Dermis microvascular lymphatic vessel endothelial cell (primary cell): Measurements from ENCODE around the gene ATRAID. TPM values are rescaled to one million over a fixed set of nuclear protein-coding genes. Genes with fewer than 3 reads are reported as not detected.
"Not testable (repeated sequence)": the region's sequence is repeated elsewhere in the genome, so short reads cannot be mapped to it uniquely, and the experiment has no call there.

Experiments used
- DNase-seq, 2 donors: peaks; one replicate each; pipeline versions ENCODE4 v3.0.0 to v3.0.0-alpha.2; 2010; ENCODE audit warnings: low read depth in 2 of 2
- total RNA-seq: library from RNA; depleted of rRNA; stranded (reverse); fragments of >200 nt; gene quantifications from 2 replicates; pipeline ENCODE4 v1.2.1, GENCODE V29; 2014

The ATRAID gene
- total RNA-seq, 1 donor from 2014 or later, result 103 TPM

GRCh38 chr2:27194538-27195354 lies 17.1 kb upstream of the ATRAID start:
- DNase-seq, result no peak

- not testable (repeated sequence) for DNase-seq
Measured at GRCh38 chr2:27195799-27196198, 16.0 kb upstream of the ATRAID start.

DNA sequence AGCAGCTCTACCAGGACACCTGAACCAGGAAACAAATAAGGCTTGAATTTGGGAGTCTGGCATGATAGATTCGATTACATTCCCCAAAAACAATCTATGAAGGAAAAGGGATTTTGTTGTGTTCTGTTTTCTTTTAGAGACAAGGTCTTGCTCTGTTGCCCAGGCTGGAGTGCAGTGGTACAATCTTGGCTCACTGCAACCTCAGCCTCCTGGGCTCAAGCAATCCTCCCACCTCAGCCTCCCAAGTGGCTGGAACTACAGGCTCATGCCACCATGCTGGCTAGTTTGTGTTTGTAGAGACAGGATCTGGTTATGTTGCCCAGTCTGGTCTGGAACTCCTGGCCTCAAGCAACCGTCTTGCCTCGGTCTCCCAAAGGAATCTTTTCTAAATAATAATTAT lies 13.8 kb upstream of the ATRAID start:
- not testable (repeated sequence) for DNase-seq

DNA sequence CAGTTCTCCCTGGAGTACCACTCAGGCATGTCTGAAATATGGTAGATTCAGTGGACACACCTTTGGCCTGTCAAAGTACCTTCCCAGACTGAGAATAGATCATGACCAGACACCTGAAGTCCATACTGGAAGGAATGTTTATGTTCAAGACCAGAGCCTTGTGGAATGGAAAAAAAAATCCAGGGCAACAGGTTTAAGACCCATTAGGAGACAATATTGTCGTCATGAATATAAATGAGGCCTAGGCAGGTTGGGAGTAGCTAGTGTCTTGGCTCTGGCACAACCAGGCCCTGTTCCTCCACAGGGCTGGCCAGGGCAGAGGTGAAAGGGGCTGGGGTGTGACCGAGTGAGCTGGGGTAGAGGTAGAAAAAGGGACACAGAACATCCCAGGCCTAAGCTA lies 13.2 kb upstream of the ATRAID start:
- no peak for DNase-seq

DNA sequence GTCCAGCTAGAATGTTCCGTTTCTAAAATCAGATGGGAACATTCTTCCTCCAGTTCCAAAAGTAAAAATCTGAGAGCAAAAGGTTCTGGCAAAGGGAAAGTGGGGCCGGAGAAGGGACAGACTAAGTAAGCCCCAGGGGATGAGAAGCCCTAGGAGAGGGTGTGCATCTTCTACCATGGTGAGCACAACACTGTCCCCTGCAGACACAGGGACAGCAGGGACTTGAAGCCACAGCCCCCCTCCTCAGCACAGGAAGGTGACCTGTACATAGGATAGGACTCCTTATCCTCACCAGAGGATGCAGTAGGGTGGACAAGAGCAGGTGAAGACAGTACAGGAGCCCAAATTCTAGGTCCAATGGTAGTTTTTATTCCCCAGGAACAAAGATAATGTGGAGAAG lies 12.6 kb upstream of the ATRAID start:
- DNase-seq, result no peak

DNA sequence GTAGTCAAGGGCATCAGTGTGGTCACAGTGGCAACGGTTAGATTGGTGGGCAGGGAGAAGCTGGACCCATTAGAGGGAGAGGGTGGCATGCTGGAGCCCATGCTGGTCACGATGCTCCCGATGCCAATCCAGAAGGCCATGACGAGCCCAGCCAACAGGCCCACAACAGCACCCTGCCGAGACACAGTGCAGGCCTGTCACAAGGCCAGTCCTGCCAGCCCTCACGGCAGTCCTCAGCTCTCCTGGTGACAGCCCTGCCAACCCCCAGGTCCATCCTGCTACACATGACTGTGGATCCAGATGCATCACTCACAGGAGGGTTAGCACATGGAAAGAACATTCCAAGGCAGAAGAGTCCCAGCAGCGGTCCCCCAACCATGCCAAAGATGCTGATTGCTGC lies 10.2 kb upstream of the ATRAID start:
- DNase-seq, result no peak

- peak in 1 of 2 donors; percentile 12 for DNase-seq
Measured at GRCh38 chr2:27202854-27203253, 9.0 kb upstream of the ATRAID start.

GRCh38 chr2:27203741-27204140 lies 8.1 kb upstream of the ATRAID start:
- no peak for DNase-seq

DNA sequence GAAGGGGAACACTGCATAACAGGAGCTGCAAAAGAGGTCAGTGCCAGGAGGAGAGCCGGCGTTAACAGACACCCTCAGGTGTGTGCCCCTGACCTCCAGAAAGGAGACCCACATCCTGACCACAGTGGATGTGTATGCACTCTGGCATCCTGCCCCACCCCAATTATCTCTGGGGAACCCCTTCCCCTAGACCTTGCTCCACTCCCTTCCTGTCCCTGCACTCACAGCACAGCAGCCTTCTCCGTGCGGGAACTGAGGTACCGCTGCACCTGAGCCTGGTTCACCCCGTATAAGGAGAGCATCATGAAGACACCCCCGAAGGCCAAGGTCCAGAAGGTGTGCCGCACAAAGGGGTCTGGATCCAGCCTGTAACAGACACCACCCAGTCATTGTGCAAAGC lies 7.3 kb upstream of the ATRAID start:
- DNase-seq, result no peak

DNA sequence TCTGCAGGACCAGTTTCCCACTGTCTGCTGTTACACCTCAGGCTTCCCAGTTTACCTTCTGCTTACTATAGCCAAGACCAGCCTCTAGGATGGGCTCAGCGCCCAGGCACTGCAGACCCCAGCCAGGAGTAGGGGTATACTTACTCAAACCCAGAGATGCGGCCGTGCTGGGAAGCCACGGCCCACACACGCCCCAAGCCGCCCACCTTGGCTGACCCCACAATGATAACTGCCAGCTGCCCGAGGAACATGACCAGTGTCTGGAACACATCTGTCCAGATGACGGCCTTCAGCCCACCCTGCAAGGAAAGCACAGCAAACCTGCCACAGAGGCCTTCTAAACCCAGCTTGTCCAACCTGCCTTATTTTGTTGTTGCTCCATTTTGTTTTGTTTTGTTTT lies 6.6 kb upstream of the ATRAID start:
- DNase-seq, result no peak

DNA sequence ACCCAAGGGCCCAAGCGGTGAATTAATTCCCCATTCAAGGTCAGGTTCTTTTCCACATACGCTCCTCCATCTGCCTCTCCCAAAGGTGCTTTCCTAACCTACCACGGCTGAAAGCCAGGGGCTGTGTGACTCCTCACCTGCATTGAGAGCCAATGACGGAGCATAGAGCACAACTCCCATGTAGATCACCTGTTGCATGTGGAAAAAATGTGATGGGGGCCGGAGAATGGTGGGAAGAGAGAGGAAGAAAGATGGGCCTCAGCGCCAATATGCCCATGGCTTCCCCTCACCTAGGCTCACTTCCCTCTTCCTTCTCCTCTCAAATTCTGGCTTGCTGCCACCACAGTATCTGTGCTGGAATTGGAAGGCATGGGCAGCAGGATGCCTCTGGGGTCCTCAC lies 5.5 kb upstream of the ATRAID start:
- DNase-seq, result no peak

DNA sequence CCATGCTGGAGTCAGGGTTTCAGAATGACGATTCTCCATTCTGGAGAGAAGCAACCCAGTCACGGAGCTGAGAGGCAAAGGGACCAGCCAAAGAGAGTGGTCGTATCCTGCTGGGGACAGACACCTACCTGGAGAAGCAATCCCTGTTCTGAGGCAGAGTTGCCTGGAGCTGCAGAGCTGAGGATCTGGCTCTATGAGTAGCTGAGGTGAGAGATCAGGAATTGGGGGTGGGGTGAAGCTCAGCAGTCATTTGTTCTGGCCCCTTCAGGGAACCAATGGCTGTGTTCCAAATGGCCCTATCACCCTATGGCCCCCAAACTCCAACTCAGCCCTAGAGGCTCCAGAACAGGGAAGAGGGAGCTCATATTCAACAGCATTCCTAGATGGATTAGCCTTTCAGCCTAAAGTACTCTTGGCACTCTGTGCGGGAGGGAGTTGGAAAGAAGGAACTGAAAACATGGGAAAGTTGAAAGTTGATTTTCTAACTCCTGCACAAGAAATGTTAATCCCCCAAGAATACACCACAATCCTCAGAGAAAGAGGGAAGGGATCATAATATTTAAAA lies 3.3 kb upstream of the ATRAID start:
- DNase-seq, result no peak

DNA sequence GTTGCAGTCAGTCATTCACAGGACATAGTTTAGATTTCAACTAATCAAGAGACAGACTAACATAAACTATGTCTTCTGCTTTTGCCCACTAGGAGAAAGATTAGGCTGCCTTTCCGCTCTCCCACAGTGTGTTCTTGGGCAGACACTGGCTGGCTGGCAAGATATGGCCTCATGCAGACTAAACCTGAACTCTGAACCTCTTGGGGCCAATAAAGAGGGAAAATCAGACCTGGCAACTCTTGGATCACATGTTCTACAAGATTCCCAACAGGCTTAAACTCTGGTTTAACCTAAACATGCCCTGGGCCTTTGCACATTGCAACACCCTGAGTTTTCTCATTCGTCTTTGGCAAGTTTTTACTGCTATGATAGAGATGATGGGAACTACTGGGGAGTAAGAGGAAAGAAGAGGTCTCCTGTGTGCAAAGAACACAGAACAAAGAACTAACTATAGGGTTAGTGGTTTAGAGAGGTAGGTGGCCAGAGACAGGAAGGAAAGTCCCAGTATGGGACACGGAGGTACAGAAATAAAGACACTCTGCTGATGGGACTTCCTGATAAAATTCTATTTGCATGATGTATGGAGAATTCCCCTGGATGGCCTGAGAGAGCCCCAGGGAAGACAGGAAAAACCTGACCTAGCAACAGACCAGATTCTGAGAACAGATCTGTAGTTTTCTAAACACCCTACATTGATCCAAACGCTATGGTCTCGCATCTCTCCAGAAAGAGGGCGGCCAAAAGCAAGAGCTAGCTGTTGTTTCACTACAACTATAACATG lies 2.0 kb upstream of the ATRAID start:
- peak in 1 of 2 donors; percentile 10 for DNase-seq

GRCh38 chr2:27211241-27211942 lies 449 bp upstream of the ATRAID start:
- no peak for DNase-seq

- DNase-seq, result peak in 1 of 2 donors; percentile 27
Measured at GRCh38 chr2:27212626-27213471, 1.0 kb downstream of the ATRAID start.

DNA sequence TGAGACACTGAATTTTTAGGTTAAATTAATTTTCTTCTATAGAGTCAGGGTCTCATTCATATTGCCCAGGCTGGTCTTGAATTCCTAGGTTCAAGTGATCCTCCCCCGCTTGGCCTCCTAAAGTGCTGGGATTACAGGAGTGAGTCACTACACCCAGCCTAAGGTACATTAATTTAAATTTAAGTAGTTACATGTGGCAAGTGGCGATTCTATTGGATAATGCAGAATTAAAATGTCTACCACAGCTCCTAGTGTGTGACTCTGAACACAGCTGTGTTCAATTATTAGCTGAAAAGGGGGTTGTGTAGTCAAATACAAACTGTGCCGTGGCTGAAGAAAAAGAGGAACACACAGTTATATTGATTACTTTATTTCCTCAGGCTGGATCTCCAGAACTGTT lies 3.1 kb downstream of the ATRAID start:
- DNase-seq, result no peak

GRCh38 chr2:27216416-27217137 lies 4.7 kb downstream of the ATRAID start:
- no peak for DNase-seq

DNA sequence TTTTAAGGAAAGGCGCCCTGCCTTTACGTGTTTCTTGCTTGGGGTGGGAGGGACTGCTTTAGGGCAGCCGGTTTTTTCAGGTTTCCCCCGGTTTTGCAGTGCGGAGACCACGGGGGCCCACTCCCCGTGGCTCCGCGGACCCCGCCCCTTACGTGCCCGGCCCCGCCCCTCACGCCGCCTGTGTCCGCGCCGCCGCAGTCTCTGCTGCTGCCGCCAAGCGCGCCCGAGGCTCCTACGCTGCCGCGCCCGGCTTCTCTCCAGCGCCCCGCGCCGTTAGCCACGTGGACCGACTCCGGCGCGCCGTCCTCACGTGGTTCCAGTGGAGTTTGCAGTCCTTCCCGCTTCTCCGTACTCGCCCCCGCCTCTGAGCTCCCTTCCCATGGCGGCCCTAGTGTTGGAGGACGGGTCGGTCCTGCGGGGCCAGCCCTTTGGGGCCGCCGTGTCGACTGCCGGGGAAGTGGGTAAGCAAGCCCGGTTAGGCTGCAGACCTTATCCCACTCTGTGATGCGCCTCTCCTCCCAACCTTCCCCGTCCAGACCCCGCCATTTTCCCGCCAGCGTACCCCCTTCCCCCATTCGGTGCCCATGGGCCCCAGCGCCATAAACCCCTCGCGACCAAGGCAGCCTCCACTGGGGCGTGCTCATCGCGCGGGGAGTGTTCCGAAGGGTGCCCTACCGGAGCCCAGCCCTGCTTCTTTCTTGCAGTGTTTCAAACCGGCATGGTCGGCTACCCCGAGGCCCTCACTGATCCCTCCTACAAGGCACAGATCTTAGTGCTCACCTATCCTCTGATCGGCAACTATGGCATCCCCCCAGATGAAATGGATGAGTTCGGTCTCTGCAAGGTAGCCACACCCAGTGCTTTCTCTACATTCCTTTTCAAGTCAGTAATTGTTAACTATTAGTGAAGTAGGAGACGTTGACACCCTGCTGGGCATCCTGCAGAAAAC lies 5.6 kb downstream of the ATRAID start, which contains the start of gene CAD:
CAD (plus strand) TSS at position 197 of the 949 bp plus-strand sequence; CDS start at position 380, 183 bp downstream.
- DNase-seq, result peak; percentile 61 to 93

GRCh38 chr2:27218614-27219013 lies 6.8 kb downstream of the ATRAID start:
- DNase-seq, result no peak
